Measurements from ENCODE around the gene RAD51. TPM values are rescaled to one million over a fixed set of nuclear protein-coding genes. Genes with fewer than 3 reads are reported as not detected.

The RAD51 gene
- total RNA-seq, 1 donor from 2014 or later, result 0.88 TPM

- Histone ChIP-seq H3K9me3 (replicated peaks) (no peaks in the 10 kb centered on the region), H3K4me3 (no peak overlapping the region), H3K36me3 (peaks cover 39% of the 10 kb centered on the region), H3K27me3 (ENCODE audit: low read depth) (no peaks in the 10 kb centered on the region), H3K27ac (replicated peaks) (peak overlapping the region; percentile 36), H3K4me1 (peaks cover 25% of the 10 kb centered on the region)
- intact Hi-C loops (cut with micrococcal nuclease), result no loop called here
- DNase-seq, result no peak
- TF ChIP-seq CTCF (IDR thresholded peaks at IDR 0.05; ENCODE audit: borderline replicate concordance), result no peak
Measured at GRCh38 chr15:40768521-40769273, 73.7 kb downstream of the RAD51 start.

GRCh38 chr15:40769274-40770146, 74.5 kb downstream of the RAD51 start, which contains the start of gene C15orf62:
C15orf62 (plus strand) TSS chr15:40769980; CDS start chr15:40770496, 516 bp downstream.
- H3K4me3 ChIP-seq, result no peak within 1 kb of the TSS
- no peaks in the 10 kb centered on the region for H3K27me3 ChIP-seq (ENCODE audit: low read depth)
- peaks cover 17% of the 10 kb centered on the region for H3K4me1 ChIP-seq
- no peaks in the 10 kb centered on the region for H3K9me3 ChIP-seq (replicated peaks)
- intact Hi-C loops (cut with micrococcal nuclease), result no loop called here
- no peak for TF ChIP-seq CTCF (IDR thresholded peaks at IDR 0.05; ENCODE audit: borderline replicate concordance)
- H3K36me3 ChIP-seq, result peaks cover 47% of the 10 kb centered on the region
- H3K27ac ChIP-seq (replicated peaks), result peak within 1 kb of the TSS; percentile 36
- no peak for DNase-seq

DNA sequence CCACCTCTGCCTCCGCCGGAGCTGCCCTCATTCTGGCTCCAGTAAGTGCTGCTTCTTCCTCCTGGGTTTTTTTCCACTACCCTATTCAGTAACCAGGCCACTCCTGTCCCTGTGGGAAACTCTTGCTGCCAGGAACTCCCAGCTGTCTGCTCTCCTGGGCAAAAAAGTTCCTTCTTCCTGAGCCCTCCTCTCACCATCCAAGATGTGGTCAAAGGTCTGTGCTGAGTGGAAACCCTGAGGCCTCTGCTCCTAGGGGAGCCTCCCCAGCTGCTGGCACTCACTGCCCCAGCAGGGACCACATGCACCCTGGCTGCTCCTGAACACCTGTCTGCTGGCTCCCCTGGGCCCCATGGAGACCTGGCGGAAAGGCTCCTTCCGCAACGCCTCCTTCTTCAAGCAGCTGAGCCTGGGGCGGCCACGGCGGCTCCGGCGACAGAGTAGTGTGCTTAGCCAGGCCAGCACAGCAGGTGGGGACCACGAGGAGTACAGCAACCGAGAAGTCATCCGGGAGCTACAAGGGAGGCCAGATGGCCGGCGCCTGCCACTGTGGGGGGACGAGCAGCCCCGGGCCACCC, 75.3 kb downstream of the RAD51 start:
- intact Hi-C loops (cut with micrococcal nuclease), result no loop called here
- Histone ChIP-seq H3K36me3 (peaks cover 54% of the 10 kb centered on the region), H3K9me3 (replicated peaks) (no peaks in the 10 kb centered on the region), H3K27ac (replicated peaks) (no peak overlapping the region), H3K27me3 (ENCODE audit: low read depth) (no peaks in the 10 kb centered on the region), H3K4me1 (peaks cover 10% of the 10 kb centered on the region), H3K4me3 (no peak overlapping the region)
- no peak for TF ChIP-seq CTCF (IDR thresholded peaks at IDR 0.05; ENCODE audit: borderline replicate concordance)
- no peak for DNase-seq

DNA sequence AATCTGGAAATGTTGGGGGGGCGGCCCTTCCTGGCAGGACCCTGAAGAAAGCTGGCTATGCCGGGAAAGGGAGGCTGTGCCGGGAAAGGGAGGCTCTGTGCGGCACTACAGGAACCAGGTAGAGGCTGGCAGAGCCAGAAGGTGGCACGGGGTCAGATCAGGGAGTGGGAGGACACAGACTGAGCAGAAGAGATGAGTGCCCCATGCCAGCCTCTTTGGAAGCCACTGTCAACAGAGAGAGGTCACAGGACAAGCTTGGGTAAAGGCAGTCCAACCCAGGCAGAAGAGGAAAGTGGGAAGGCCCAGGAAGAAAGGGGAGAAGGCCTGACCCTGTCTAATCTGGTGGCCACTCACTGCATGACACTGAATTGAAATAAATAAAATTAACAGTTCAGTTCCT, 76.3 kb downstream of the RAD51 start:
- H3K4me1 ChIP-seq, result peaks cover 10% of the 10 kb centered on the region
- peaks cover 64% of the 10 kb centered on the region for H3K36me3 ChIP-seq
- H3K9me3 ChIP-seq (replicated peaks), result no peaks in the 10 kb centered on the region
- H3K27me3 ChIP-seq (ENCODE audit: low read depth), result no peaks in the 10 kb centered on the region
- no peak for DNase-seq
- TF ChIP-seq CTCF (IDR thresholded peaks at IDR 0.05; ENCODE audit: borderline replicate concordance), result no peak
- H3K27ac ChIP-seq (replicated peaks), result no peak overlapping the region
- H3K4me3 ChIP-seq, result no peak overlapping the region
- intact Hi-C loops (cut with micrococcal nuclease), result no loop called here

DNA sequence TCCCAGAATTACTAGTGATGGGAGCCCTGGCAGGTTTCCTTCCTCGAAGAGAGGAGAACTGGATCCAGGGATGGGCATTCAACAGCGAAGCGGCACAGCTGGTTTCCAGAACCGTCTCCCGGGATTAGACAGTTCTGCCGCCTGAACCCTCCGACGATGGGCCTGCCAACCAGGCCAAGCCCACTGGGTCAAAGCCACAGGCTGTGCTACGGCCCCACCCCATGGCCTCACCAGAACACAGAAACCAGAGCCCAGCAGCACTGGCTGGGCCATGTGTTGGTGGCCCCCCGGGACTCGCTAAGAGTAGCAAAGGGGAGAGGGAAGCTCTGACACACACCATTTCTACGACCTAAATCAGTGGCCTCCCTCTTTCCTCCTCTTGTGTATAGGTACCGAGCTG, 77.0 kb downstream of the RAD51 start:
- no peak for DNase-seq
- Histone ChIP-seq H3K27me3 (ENCODE audit: low read depth) (no peaks in the 10 kb centered on the region), H3K4me1 (peaks cover 10% of the 10 kb centered on the region), H3K4me3 (no peak overlapping the region), H3K9me3 (replicated peaks) (no peaks in the 10 kb centered on the region), H3K27ac (replicated peaks) (no peak overlapping the region), H3K36me3 (peaks cover 69% of the 10 kb centered on the region)
- intact Hi-C loops (cut with micrococcal nuclease), result no loop called here
- TF ChIP-seq CTCF (IDR thresholded peaks at IDR 0.05; ENCODE audit: borderline replicate concordance), result no peak

Data from left ventricle myocardium inferior (tissue), 1 donor.